Liver (tissue), 9 donors: ENCODE measurements around the gene TNFAIP8. TPM values are rescaled to one million over a fixed set of nuclear protein-coding genes. Genes with fewer than 3 reads are reported as not detected.
A peak's percentile ranks its signal among the peaks of the same experiment; 100 is the strongest.

Source experiments
- DNase-seq: peaks from one replicate; pipeline ENCODE4 v3.0.0-alpha.2; 2017; ENCODE audit warnings: low spot score
- H3K27ac ChIP-seq, 2 donors: one replicate each; pipeline ENCODE4 v1.7.0; 2013; ENCODE audit warnings: inconsistent platforms in 2 of 2, low read length in 2 of 2, control low read depth in 1 of 2, low read depth in 1 of 2, mild to moderate bottlenecking in 1 of 2
- H3K27me3 ChIP-seq, 4 donors: one replicate each; pipeline versions ENCODE4 v1.6.1 to v1.7.0; 2013; ENCODE audit warnings: low read length in 3 of 4, inconsistent platforms in 1 of 4, mild to moderate bottlenecking in 1 of 4, moderate library complexity in 1 of 4; ENCODE audit not compliant: control insufficient read depth in 4 of 4, insufficient read depth in 4 of 4
- H3K36me3 ChIP-seq, 4 donors: one replicate each; pipeline versions ENCODE4 v1.6.1 to v1.7.0; 2013; ENCODE audit warnings: low read length in 3 of 4, mild to moderate bottlenecking in 3 of 4, low read depth in 1 of 4, moderate library complexity in 1 of 4; ENCODE audit not compliant: control insufficient read depth in 4 of 4, insufficient read depth in 3 of 4
- H3K4me1 ChIP-seq, 4 donors: one replicate each; pipeline versions ENCODE4 v1.6.1 to v1.7.0; 2013; ENCODE audit warnings: low read length in 3 of 4, mild to moderate bottlenecking in 3 of 4, moderate library complexity in 1 of 4; ENCODE audit not compliant: control insufficient read depth in 4 of 4, insufficient read depth in 4 of 4
- H3K4me3 ChIP-seq, 3 donors: one replicate each; pipeline versions ENCODE4 v1.6.1 to v1.7.0; 2013; ENCODE audit warnings: low read length in 3 of 3, control low read depth in 1 of 3, low read depth in 1 of 3, mild to moderate bottlenecking in 1 of 3
- H3K9ac ChIP-seq, 2 donors: one replicate each; pipeline ENCODE4 v1.7.0; 2013; ENCODE audit warnings: low read length in 2 of 2, mild to moderate bottlenecking in 2 of 2, moderate library complexity in 2 of 2, control low read depth in 1 of 2, low read depth in 1 of 2
- H3K9me3 ChIP-seq, 4 donors: one replicate each; pipeline versions ENCODE4 v1.6.1 to v1.7.0; 2013; ENCODE audit warnings: low read length in 3 of 4; ENCODE audit not compliant: control insufficient read depth in 4 of 4
- EGR1 ChIP-seq, 2 donors: IDR thresholded peaks; 2 replicates each; pipeline ENCODE4 v1.6.1; 2016 to 2018; ENCODE audit warnings: antibody characterized with exemption in 2 of 2, low read depth in 2 of 2
- FOXA1 ChIP-seq: IDR thresholded peaks from 2 replicates; pipeline ENCODE4 v1.6.1; 2016; ENCODE audit warnings: antibody characterized with exemption
- FOXA2 ChIP-seq: IDR thresholded peaks from 2 replicates; pipeline ENCODE4 v1.6.1; 2016; ENCODE audit warnings: antibody characterized with exemption
- GABPA ChIP-seq, 2 donors: IDR thresholded peaks in 1 of 2; conservative IDR thresholded peaks in 1 of 2; 2 replicates each; pipeline ENCODE4 v1.6.1; 2016; ENCODE audit warnings: antibody characterized with exemption in 2 of 2, mild to moderate bottlenecking in 1 of 2, moderate library complexity in 1 of 2
- HNF4A ChIP-seq, 2 donors: conservative IDR thresholded peaks; 2 replicates each; pipeline ENCODE4 v1.6.1; 2016; ENCODE audit warnings: antibody characterized with exemption in 2 of 2, mild to moderate bottlenecking in 2 of 2
- HNF4G ChIP-seq: IDR thresholded peaks from 2 replicates; pipeline ENCODE4 v1.6.1; 2016; ENCODE audit warnings: antibody characterized with exemption
- JUND ChIP-seq, 2 donors: IDR thresholded peaks; 2 replicates each; pipeline ENCODE4 v1.6.1; 2016; ENCODE audit warnings: antibody characterized with exemption in 2 of 2
- NR2F2 ChIP-seq: IDR thresholded peaks from 2 replicates; pipeline ENCODE4 v1.6.1; 2016; ENCODE audit warnings: antibody characterized with exemption
- RAD21 ChIP-seq, 2 donors: IDR thresholded peaks; 2 replicates each; pipeline ENCODE4 v1.6.1; 2016; ENCODE audit warnings: antibody characterized with exemption in 2 of 2, mild to moderate bottlenecking in 2 of 2
- RXRA ChIP-seq, 2 donors: IDR thresholded peaks; 2 replicates each; pipeline ENCODE4 v1.6.1; 2017 to 2018; ENCODE audit warnings: antibody characterized with exemption in 2 of 2, mild to moderate bottlenecking in 1 of 2
- SP1 ChIP-seq: IDR thresholded peaks from 2 replicates; pipeline ENCODE4 v1.6.1; 2018; ENCODE audit warnings: antibody characterized with exemption, mild to moderate bottlenecking
- TAF1 ChIP-seq: conservative IDR thresholded peaks from 2 replicates; pipeline ENCODE4 v1.6.1; 2016; ENCODE audit warnings: antibody characterized with exemption, mild to moderate bottlenecking
- YY1 ChIP-seq: IDR thresholded peaks from 2 replicates; pipeline ENCODE4 v1.6.1; 2016; ENCODE audit warnings: antibody characterized with exemption, mild to moderate bottlenecking
- WGBS: extraction: QIAGEN DNeasy Blood & Tissue Kit; methylation state at CpG from one replicate; pipeline ENCODE4 v1.1.7; 2013; 5-methylcytosine and 5-hydroxymethylcytosine counted together
- polyA plus RNA-seq, 2 donors: library from polyadenylated mRNA; stranded (reverse) in 1 of 2; unstranded in 1 of 2; fragments of 200-250 nt in 1 of 2; fragments of >200 nt in 1 of 2; fragmentation: Nextera tagmentation in 1 of 2; extraction: Ambion mirVana in 1 of 2; gene quantifications; one replicate each; pipeline versions ENCODE4 v1.2.1 to v1.2.3, GENCODE V29; 2013 to 2015
- total RNA-seq, 2 donors: library from RNA; depleted of rRNA; stranded (reverse); fragments of >200 nt; gene quantifications; one replicate each; pipeline ENCODE4 v1.2.3, GENCODE V29; 2014
- TF ChIP-seq, protein P1 (sequence below): fragments of 150-350 bp; IDR thresholded peaks from 2 replicates; pipeline ENCODE4 v1.5.1; 2017; ENCODE audit warnings: improper control_type of control experiment, low read depth, low read length; ENCODE audit not compliant: missing input control
- TF ChIP-seq, protein P2 (sequence below): IDR thresholded peaks from 2 replicates; pipeline ENCODE4 v1.6.1; 2016; ENCODE audit warnings: antibody characterized with exemption
- TF ChIP-seq, protein P3 (sequence below): IDR thresholded peaks from 2 replicates; pipeline ENCODE4 v1.6.1; 2016; ENCODE audit warnings: antibody characterized with exemption
- TF ChIP-seq, protein P4 (sequence below): IDR thresholded peaks from 2 replicates; pipeline ENCODE4 v1.6.1; 2016; ENCODE audit warnings: antibody characterized with exemption
- TF ChIP-seq, protein P5 (sequence below): IDR thresholded peaks from 2 replicates; pipeline ENCODE4 v1.6.1; 2016; ENCODE audit warnings: antibody characterized with exemption, mild to moderate bottlenecking
- donor health status: healthy.
- donor health status: healthy.
- donor health status: healthy.
- donor health status: healthy.
- donor health status: healthy.

The TNFAIP8 gene
- total and polyA plus RNA-seq, 4 donors, result 2.6 to 28.6 (median 4.4) TPM

DNA sequence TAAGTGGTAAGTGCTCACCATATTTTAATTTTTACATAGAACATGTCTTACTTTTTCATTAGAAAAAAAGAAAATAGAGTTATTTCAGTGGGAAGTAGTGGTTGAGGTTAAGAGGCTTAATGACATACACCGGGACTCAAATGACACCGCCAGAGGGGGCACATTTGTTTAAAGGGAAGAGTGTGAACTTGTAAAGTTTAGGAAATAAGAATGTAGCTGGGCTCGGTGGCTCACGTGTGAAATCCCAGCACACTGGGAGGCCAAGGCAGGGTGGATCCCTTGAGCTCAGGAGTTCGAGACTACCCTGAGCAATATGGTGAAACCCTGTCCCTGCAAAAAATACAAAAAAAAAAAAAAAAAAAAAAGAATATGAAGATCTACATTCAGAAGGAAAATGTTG lies 43.4 kb upstream of the TNFAIP8 start:
- Histone ChIP-seq H3K27ac (no peak overlapping the region), H3K9me3 (no peaks in the 10 kb centered on the region), H3K9ac (no peak overlapping the region), H3K4me1 (peaks cover 0 to 4% (median 2%) of the 10 kb centered on the region in 4 donors), H3K4me3 (no peak overlapping the region), H3K36me3 (no peaks in the 10 kb centered on the region), H3K27me3 (no peaks in the 10 kb centered on the region)
- 61% methylated on average over 5 of the region's 5 CpGs for WGBS
- DNase-seq, result no peak
- no peak for TF ChIP-seq YY1
- TF ChIP-seq, protein P1, sequence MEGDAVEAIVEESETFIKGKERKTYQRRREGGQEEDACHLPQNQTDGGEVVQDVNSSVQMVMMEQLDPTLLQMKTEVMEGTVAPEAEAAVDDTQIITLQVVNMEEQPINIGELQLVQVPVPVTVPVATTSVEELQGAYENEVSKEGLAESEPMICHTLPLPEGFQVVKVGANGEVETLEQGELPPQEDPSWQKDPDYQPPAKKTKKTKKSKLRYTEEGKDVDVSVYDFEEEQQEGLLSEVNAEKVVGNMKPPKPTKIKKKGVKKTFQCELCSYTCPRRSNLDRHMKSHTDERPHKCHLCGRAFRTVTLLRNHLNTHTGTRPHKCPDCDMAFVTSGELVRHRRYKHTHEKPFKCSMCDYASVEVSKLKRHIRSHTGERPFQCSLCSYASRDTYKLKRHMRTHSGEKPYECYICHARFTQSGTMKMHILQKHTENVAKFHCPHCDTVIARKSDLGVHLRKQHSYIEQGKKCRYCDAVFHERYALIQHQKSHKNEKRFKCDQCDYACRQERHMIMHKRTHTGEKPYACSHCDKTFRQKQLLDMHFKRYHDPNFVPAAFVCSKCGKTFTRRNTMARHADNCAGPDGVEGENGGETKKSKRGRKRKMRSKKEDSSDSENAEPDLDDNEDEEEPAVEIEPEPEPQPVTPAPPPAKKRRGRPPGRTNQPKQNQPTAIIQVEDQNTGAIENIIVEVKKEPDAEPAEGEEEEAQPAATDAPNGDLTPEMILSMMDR, result peak; percentile 3

DNA sequence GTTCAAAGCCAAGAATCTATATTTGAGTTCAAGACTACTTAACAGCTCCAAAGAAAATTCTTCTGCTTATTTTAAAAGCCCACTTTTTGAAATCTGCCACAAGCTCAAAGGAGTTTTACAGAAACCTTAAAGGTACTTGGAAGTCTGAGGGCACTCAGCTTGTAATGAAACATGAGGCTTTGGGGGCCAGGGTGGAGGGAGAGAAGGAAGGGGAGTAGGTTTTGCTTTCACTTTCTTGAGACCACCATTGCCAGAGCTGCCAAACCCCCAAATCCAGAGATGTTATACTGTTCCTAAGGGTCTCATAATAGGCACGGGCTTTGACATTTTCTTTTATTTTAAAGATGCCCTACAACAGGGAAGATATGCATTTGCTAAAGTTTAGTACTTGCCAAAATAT lies 42.6 kb upstream of the TNFAIP8 start:
- TF ChIP-seq FOXA2 (no peak), GABPA (IDR thresholded peaks at IDR 0.05 in 1 of 2, conservative IDR thresholded peaks at IDR 0.05 in 1 of 2) (no peak), JUND (IDR thresholded peaks at IDR 0.05) (no peak), RAD21 (IDR thresholded peaks at IDR 0.05) (no peak), TAF1 (no peak), HNF4A (conservative IDR thresholded peaks at IDR 0.05) (no peak), YY1 (no peak), EGR1 (IDR thresholded peaks at IDR 0.05; ENCODE audit: low read depth in 2 of 2) (no peak), RXRA (IDR thresholded peaks at IDR 0.05) (no peak), SP1 (no peak), HNF4G (no peak), NR2F2 (no peak), FOXA1 (no peak)
- TF ChIP-seq, protein P2, sequence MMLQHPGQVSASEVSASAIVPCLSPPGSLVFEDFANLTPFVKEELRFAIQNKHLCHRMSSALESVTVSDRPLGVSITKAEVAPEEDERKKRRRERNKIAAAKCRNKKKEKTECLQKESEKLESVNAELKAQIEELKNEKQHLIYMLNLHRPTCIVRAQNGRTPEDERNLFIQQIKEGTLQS, result no peak
- TF ChIP-seq, protein P3, sequence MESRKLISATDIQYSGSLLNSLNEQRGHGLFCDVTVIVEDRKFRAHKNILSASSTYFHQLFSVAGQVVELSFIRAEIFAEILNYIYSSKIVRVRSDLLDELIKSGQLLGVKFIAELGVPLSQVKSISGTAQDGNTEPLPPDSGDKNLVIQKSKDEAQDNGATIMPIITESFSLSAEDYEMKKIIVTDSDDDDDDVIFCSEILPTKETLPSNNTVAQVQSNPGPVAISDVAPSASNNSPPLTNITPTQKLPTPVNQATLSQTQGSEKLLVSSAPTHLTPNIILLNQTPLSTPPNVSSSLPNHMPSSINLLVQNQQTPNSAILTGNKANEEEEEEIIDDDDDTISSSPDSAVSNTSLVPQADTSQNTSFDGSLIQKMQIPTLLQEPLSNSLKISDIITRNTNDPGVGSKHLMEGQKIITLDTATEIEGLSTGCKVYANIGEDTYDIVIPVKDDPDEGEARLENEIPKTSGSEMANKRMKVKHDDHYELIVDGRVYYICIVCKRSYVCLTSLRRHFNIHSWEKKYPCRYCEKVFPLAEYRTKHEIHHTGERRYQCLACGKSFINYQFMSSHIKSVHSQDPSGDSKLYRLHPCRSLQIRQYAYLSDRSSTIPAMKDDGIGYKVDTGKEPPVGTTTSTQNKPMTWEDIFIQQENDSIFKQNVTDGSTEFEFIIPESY, result no peak
- TF ChIP-seq, protein P4, sequence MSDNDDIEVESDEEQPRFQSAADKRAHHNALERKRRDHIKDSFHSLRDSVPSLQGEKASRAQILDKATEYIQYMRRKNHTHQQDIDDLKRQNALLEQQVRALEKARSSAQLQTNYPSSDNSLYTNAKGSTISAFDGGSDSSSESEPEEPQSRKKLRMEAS, result no peak
- TF ChIP-seq, protein P5, sequence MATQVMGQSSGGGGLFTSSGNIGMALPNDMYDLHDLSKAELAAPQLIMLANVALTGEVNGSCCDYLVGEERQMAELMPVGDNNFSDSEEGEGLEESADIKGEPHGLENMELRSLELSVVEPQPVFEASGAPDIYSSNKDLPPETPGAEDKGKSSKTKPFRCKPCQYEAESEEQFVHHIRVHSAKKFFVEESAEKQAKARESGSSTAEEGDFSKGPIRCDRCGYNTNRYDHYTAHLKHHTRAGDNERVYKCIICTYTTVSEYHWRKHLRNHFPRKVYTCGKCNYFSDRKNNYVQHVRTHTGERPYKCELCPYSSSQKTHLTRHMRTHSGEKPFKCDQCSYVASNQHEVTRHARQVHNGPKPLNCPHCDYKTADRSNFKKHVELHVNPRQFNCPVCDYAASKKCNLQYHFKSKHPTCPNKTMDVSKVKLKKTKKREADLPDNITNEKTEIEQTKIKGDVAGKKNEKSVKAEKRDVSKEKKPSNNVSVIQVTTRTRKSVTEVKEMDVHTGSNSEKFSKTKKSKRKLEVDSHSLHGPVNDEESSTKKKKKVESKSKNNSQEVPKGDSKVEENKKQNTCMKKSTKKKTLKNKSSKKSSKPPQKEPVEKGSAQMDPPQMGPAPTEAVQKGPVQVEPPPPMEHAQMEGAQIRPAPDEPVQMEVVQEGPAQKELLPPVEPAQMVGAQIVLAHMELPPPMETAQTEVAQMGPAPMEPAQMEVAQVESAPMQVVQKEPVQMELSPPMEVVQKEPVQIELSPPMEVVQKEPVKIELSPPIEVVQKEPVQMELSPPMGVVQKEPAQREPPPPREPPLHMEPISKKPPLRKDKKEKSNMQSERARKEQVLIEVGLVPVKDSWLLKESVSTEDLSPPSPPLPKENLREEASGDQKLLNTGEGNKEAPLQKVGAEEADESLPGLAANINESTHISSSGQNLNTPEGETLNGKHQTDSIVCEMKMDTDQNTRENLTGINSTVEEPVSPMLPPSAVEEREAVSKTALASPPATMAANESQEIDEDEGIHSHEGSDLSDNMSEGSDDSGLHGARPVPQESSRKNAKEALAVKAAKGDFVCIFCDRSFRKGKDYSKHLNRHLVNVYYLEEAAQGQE, result no peak
- TF ChIP-seq, protein P1, result no peak
- peaks cover 0 to 4% (median 2%) of the 10 kb centered on the region in 4 donors for H3K4me1 ChIP-seq
- H3K9me3 ChIP-seq, result no peaks in the 10 kb centered on the region
- WGBS, result 97% methylated on average over 1 of the region's 1 CpG
- no peak overlapping the region for H3K4me3 ChIP-seq
- no peaks in the 10 kb centered on the region for H3K36me3 ChIP-seq
- H3K9ac ChIP-seq, result no peak overlapping the region
- H3K27me3 ChIP-seq, result no peaks in the 10 kb centered on the region
- DNase-seq, result no peak
- H3K27ac ChIP-seq, result no peak overlapping the region
